Neural cell (in vitro differentiated cells): Measurements from ENCODE around the gene H6PD. TPM values are rescaled to one million over a fixed set of nuclear protein-coding genes. Genes with fewer than 3 reads are reported as not detected.

ENCODE experiments used
- H2AFZ ChIP-seq: fragments of 200-600, 300-800 bp; sonication (generic), shearing (Covaris generic); 2 replicates; pipeline ENCODE4 v1.6.0; 2014; ENCODE audit warnings: low read depth, mild to moderate bottlenecking, antibody characterized with exemption, low read length, moderate library complexity
- H3F3A ChIP-seq: fragments of 200-600 bp; shearing (Covaris generic); 2 replicates; pipeline ENCODE4 v1.6.1; 2016; ENCODE audit warnings: mild to moderate bottlenecking, moderate library complexity, mixed read lengths, antibody characterized with exemption, low read length; ENCODE audit not compliant: insufficient read depth, poor library complexity, severe bottlenecking
- H3K27ac ChIP-seq: fragments of 200-600, 300-800 bp; sonication (generic), shearing (Covaris generic); 2 replicates; pipeline ENCODE4 v1.5.1; 2014; ENCODE audit warnings: mild to moderate bottlenecking, low read length, moderate library complexity
- H3K27me3 ChIP-seq: fragments of 300-800, 200-600 bp; sonication (generic), shearing (Covaris generic); 2 replicates; pipeline ENCODE4 v1.6.0; 2014; ENCODE audit warnings: mild to moderate bottlenecking, low read depth, low read length, moderate library complexity; ENCODE audit not compliant: insufficient read depth
- H3K36me3 ChIP-seq: fragments of 300-800, 200-600 bp; sonication (generic), shearing (Covaris generic); 2 replicates; pipeline ENCODE4 v1.5.1; 2014; ENCODE audit warnings: mild to moderate bottlenecking, antibody characterized with exemption, low read length, moderate library complexity; ENCODE audit not compliant: insufficient read depth
- H3K4me2 ChIP-seq: fragments of 300-800, 200-600 bp; sonication (generic), shearing (Covaris generic); 2 replicates; pipeline ENCODE4 v1.6.0; 2014; ENCODE audit warnings: mild to moderate bottlenecking, low read length
- H3K4me3 ChIP-seq: fragments of 300-800, 200-600 bp; sonication (generic), shearing (Covaris generic); 2 replicates; pipeline ENCODE4 v1.5.1; 2014; ENCODE audit warnings: mild to moderate bottlenecking, low read length, moderate library complexity
- H3K79me2 ChIP-seq: fragments of 200-600 bp; shearing (Covaris generic); replicated peaks from 2 replicates; pipeline ENCODE4 v1.6.0; 2014; ENCODE audit warnings: mild to moderate bottlenecking, low read length, moderate library complexity; ENCODE audit not compliant: insufficient read depth
- H3K9ac ChIP-seq: fragments of 300-800, 200-600 bp; sonication (generic), shearing (Covaris generic); 2 replicates; pipeline ENCODE4 v1.6.1; 2016; ENCODE audit warnings: mild to moderate bottlenecking, low read length, mixed read lengths
- H3K9me2 ChIP-seq: fragments of 200-600 bp; shearing (Covaris generic); 2 replicates; pipeline ENCODE4 v1.6.1; 2016; ENCODE audit warnings: mild to moderate bottlenecking, low read length, mixed read lengths; ENCODE audit not compliant: insufficient read depth
- H3K9me3 ChIP-seq: fragments of 200-600, 300-800 bp; sonication (generic), shearing (Covaris generic); 2 replicates; pipeline ENCODE4 v1.6.1; 2016; ENCODE audit warnings: mild to moderate bottlenecking, mixed run types, low read length, moderate library complexity, mixed read lengths
- H4K20me1 ChIP-seq: fragments of 200-600 bp; shearing (Covaris generic); 2 replicates; pipeline ENCODE4 v1.6.1; 2016; ENCODE audit warnings: mild to moderate bottlenecking, mixed run types; ENCODE audit not compliant: insufficient read depth
- EP300 ChIP-seq: fragments of 450-650 bp; conservative IDR thresholded peaks from 2 replicates; pipeline ENCODE4 v1.6.1; 2014; ENCODE audit warnings: antibody characterized with exemption, mild to moderate bottlenecking, moderate library complexity; ENCODE audit not compliant: poor library complexity, severe bottlenecking
- EZH2 ChIP-seq: fragments of 200-600, 300-800 bp; shearing (Covaris generic), sonication (generic); IDR thresholded peaks from 2 replicates; pipeline ENCODE4 v1.6.1; 2014; ENCODE audit warnings: antibody characterized with exemption, low read length, borderline replicate concordance, mild to moderate bottlenecking; ENCODE audit not compliant: insufficient read depth, poor library complexity, severe bottlenecking
- MXI1 ChIP-seq: fragments of 450-650 bp; conservative IDR thresholded peaks from 2 replicates; pipeline ENCODE4 v1.6.1; 2014; ENCODE audit warnings: antibody characterized with exemption, mild to moderate bottlenecking; ENCODE audit not compliant: poor library complexity, severe bottlenecking
- POLR2AphosphoS5 ChIP-seq: IDR thresholded peaks from 2 replicates; pipeline ENCODE4 v1.6.1; 2012
- RAD21 ChIP-seq: fragments of 450-650 bp; conservative IDR thresholded peaks from 2 replicates; pipeline ENCODE4 v1.6.1; 2014; ENCODE audit warnings: antibody characterized with exemption, mild to moderate bottlenecking, moderate library complexity
- SMC3 ChIP-seq: fragments of 450-650 bp; conservative IDR thresholded peaks from 2 replicates; pipeline ENCODE4 v1.6.1; 2014; ENCODE audit warnings: antibody characterized with exemption, mild to moderate bottlenecking, moderate library complexity; ENCODE audit not compliant: poor library complexity
- TAF1 ChIP-seq: IDR thresholded peaks from 2 replicates; pipeline ENCODE4 v1.6.1; 2012; ENCODE audit warnings: low read depth
- polyA plus RNA-seq: library from polyadenylated mRNA; depleted of rRNA; stranded (reverse); fragments of >200 nt; gene quantifications from 2 replicates; pipeline ENCODE4 v1.2.3, GENCODE V29; 2014
- TF ChIP-seq, protein P1 (sequence below): fragments of 450-650 bp; IDR thresholded peaks from 2 replicates; pipeline ENCODE4 v1.5.1; 2014; ENCODE audit warnings: antibody characterized with exemption, mild to moderate bottlenecking, moderate library complexity; ENCODE audit not compliant: poor library complexity, severe bottlenecking
- TF ChIP-seq, protein P2 (sequence below): IDR thresholded peaks from 2 replicates; pipeline ENCODE4 v1.6.1; 2012; ENCODE audit warnings: borderline replicate concordance

H6PD gene
- polyA plus RNA-seq, 1 donor from 2014 or later, result 4.6 TPM

DNA sequence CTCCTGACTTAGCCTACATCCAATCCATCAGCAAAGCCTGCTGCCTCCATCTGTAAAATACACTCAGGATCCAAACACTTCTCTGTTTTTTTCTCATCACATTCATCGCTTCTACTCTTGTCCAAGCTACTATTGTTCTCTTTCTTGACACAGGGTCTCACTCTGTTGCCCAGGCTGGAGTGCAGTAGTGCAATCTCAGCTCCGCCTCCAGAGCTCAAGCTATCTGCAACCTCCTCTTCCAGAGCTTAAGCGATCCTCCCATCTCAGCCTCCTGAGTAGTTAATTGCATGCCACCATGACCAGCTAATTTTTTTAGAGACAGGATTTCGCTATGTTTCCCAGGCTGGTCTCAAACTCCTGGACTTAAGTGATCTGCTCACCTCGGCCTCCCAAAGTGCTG, 44.3 kb upstream of the H6PD start:
- Histone ChIP-seq H4K20me1 (no peaks in the 10 kb centered on the region), H3K9ac (no peak overlapping the region), H3K27me3 (no peaks in the 10 kb centered on the region), H3K27ac (no peak overlapping the region), H3K9me3 (no peaks in the 10 kb centered on the region), H3K4me3 (no peak overlapping the region), H3K79me2 (no peaks in the 10 kb centered on the region), H3K4me2 (no peak overlapping the region), H3K9me2 (no peaks in the 10 kb centered on the region), H2AFZ (no peak overlapping the region), H3K36me3 (no peaks in the 10 kb centered on the region), H3F3A (no peaks in the 10 kb centered on the region)
- TF ChIP-seq, protein P1, sequence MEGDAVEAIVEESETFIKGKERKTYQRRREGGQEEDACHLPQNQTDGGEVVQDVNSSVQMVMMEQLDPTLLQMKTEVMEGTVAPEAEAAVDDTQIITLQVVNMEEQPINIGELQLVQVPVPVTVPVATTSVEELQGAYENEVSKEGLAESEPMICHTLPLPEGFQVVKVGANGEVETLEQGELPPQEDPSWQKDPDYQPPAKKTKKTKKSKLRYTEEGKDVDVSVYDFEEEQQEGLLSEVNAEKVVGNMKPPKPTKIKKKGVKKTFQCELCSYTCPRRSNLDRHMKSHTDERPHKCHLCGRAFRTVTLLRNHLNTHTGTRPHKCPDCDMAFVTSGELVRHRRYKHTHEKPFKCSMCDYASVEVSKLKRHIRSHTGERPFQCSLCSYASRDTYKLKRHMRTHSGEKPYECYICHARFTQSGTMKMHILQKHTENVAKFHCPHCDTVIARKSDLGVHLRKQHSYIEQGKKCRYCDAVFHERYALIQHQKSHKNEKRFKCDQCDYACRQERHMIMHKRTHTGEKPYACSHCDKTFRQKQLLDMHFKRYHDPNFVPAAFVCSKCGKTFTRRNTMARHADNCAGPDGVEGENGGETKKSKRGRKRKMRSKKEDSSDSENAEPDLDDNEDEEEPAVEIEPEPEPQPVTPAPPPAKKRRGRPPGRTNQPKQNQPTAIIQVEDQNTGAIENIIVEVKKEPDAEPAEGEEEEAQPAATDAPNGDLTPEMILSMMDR, result no peak
- TF ChIP-seq RAD21, result no peak
- no peak for TF ChIP-seq TAF1
- TF ChIP-seq EZH2, result no peak
- no peak for TF ChIP-seq POLR2AphosphoS5
- no peak for TF ChIP-seq SMC3
- TF ChIP-seq EP300, result no peak
- TF ChIP-seq MXI1, result no peak
- TF ChIP-seq, protein P2, sequence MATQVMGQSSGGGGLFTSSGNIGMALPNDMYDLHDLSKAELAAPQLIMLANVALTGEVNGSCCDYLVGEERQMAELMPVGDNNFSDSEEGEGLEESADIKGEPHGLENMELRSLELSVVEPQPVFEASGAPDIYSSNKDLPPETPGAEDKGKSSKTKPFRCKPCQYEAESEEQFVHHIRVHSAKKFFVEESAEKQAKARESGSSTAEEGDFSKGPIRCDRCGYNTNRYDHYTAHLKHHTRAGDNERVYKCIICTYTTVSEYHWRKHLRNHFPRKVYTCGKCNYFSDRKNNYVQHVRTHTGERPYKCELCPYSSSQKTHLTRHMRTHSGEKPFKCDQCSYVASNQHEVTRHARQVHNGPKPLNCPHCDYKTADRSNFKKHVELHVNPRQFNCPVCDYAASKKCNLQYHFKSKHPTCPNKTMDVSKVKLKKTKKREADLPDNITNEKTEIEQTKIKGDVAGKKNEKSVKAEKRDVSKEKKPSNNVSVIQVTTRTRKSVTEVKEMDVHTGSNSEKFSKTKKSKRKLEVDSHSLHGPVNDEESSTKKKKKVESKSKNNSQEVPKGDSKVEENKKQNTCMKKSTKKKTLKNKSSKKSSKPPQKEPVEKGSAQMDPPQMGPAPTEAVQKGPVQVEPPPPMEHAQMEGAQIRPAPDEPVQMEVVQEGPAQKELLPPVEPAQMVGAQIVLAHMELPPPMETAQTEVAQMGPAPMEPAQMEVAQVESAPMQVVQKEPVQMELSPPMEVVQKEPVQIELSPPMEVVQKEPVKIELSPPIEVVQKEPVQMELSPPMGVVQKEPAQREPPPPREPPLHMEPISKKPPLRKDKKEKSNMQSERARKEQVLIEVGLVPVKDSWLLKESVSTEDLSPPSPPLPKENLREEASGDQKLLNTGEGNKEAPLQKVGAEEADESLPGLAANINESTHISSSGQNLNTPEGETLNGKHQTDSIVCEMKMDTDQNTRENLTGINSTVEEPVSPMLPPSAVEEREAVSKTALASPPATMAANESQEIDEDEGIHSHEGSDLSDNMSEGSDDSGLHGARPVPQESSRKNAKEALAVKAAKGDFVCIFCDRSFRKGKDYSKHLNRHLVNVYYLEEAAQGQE, result no peak

- no peak for TF ChIP-seq EP300
- no peak for TF ChIP-seq TAF1
- no peak for TF ChIP-seq SMC3
- TF ChIP-seq POLR2AphosphoS5, result no peak
- TF ChIP-seq, protein P1, result no peak
- no peak for TF ChIP-seq EZH2
- TF ChIP-seq, protein P2, result no peak
- no peak for TF ChIP-seq RAD21
- TF ChIP-seq MXI1, result no peak
Measured at GRCh38 chr1:9191231-9191630, 43.3 kb upstream of the H6PD start.

More at GRCh38 chr1:9191231-9191630, 43.3 kb upstream of the H6PD start:
- H3K36me3 ChIP-seq, result no peaks in the 10 kb centered on the region
- H3K27me3 ChIP-seq, result no peaks in the 10 kb centered on the region
- H3K79me2 ChIP-seq, result no peaks in the 10 kb centered on the region
- H2AFZ ChIP-seq, result no peak overlapping the region
- no peaks in the 10 kb centered on the region for H4K20me1 ChIP-seq
- no peak overlapping the region for H3K27ac ChIP-seq
- H3K9me2 ChIP-seq, result no peaks in the 10 kb centered on the region
- H3K4me3 ChIP-seq, result no peak overlapping the region
- H3K4me2 ChIP-seq, result no peak overlapping the region
- H3K9me3 ChIP-seq, result no peaks in the 10 kb centered on the region
- H3F3A ChIP-seq, result no peaks in the 10 kb centered on the region
- H3K9ac ChIP-seq, result no peak overlapping the region
